GM19324 (cell line): ENCODE measurements around the gene PARP15.
"Not testable (repeated sequence)": the region's sequence is repeated elsewhere in the genome, so short reads cannot be mapped to it uniquely, and the experiment has no call there.

Source experiments
- ATAC-seq: cut with Tn5 transposase; IDR thresholded peaks from one replicate; pipeline ENCODE4 v1.9.1; 2021; ENCODE audit warnings: mild to moderate bottlenecking, moderate library complexity; ENCODE audit not compliant: unreplicated experiment, low FRiP score

PARP15 gene

DNA sequence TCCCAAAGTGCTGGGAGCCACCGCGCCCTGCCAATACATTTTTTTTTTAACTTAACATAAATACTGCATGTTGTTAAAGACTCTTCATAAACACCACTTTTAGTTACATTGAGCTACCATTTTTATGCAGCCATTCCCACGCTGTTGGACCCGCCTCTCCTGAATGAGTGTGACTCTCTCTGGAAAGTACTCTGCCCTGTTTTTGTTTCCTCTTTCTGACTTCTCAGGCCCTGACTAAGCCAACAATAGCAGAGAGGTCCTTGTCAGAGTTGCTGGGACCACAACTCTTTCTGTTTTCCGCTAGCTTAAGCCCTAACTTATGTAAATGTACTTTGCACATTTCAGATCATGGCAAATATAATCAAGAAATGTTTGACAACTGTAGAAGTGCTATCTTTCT, 35.2 kb downstream of the PARP15 start:
- no peak for ATAC-seq

DNA sequence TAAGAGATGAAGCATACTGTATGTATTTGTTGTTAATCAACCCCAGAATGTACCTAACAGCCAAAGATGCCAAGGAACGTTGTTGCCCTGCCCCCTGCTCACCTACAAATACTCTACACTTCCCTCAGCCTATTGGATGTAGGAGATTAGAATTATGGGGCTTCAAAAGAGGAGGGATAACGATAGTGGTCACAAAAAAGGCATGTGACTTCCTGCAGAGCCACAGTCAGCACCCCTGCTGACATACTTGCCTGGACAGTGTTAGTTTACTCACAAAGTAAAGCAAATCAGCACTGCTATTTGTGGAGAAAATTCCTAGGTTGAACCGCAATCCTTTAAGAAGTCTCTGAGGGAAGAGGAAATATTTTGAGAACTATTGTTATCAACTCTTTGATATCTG, 37.9 kb downstream of the PARP15 start:
- ATAC-seq: no peak

GRCh38 chr3:122618614-122619013, 41.2 kb downstream of the PARP15 start:
- no peak for ATAC-seq

- no peak for ATAC-seq
Measured at GRCh38 chr3:122619040-122619439, 41.6 kb downstream of the PARP15 start.

- no peak for ATAC-seq
Measured at GRCh38 chr3:122620399-122620798, 42.9 kb downstream of the PARP15 start.

DNA sequence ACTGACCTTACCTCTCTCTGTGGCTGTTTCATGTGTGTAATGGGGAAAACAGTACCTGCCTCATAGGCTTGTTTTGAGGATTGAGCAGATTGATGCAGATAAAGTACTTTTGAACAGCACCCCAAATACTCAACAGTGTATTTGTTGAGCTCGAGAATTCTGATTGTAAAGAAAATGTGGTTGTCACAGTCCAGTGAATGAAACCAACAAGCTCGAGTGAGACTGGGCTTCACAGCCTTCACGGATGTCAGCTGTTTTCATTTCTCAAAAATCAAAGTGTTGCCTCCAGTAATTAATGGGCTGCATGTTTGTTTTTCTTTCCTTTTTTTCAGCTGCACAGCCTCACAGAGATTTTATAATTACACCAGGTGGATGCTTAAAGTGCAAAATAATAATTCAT, 43.7 kb downstream of the PARP15 start:
- peak; percentile 39 for ATAC-seq

- ATAC-seq: no peak
Measured at GRCh38 chr3:122623031-122623829, 45.8 kb downstream of the PARP15 start.

- ATAC-seq: no peak
Measured at GRCh38 chr3:122626515-122627180, 49.2 kb downstream of the PARP15 start.

DNA sequence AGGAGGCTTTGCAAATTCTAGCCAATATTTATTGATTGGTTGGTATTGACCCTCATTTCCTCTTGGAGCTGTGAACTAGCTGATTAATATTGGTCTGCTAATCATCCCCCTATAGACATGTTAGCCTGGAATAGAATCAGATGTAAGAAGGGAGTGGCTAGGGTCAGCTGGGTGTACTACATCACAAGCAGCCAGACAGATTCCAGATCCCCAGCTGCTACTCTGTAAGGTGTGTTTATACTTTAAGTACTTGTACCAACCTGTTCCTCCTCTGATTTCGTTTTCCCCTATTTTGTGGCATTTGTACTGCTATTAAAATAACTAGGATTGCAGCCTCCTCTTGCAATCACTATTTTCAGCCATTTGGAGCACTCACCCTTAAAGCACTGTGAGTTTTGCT, 49.9 kb downstream of the PARP15 start:
- no peak for ATAC-seq

- no peak for ATAC-seq
Measured at GRCh38 chr3:122628567-122628966, 51.1 kb downstream of the PARP15 start.

GRCh38 chr3:122629763-122630162, 52.3 kb downstream of the PARP15 start:
- no peak for ATAC-seq

DNA sequence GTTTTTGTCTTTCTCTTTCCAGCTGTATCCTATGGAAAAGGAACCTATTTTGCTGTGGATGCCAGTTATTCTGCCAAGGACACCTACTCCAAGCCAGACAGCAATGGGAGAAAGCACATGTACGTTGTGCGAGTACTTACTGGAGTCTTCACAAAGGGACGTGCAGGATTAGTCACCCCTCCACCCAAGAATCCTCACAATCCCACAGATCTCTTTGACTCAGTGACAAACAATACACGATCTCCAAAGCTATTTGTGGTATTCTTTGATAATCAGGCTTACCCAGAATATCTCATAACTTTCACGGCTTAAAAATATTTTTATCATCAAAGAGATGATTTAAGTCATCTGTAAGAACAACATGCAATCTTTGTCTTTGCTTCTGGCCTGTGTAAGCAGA, 58.3 kb downstream of the PARP15 start:
- no peak for ATAC-seq

GRCh38 chr3:122636697-122637096, 59.2 kb downstream of the PARP15 start:
- no peak for ATAC-seq

DNA sequence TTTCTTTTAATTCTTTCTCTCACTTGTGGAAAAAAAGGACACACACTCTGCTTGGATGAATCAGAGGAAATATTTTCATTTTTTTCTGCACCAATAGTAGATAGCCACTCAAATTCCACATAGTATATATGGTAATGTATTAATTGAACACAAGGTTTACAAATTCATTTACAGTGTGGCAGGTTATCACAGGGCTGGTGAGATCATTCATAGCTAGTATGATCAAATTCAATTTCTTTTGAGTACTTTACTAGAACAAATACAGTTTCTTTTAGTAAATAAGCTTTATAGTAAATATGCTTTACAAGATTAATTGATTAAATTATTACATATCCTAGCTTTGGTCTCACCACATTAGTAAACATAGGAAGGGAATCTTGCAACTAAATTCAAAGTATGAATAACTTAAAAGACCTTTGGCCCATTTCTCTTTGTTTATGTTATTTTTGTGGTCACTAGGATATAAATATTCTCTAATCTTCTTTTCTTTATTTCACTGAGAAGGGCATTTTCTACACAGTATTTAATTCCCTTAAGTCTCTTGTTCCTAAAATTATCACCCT, 63.1 kb downstream of the PARP15 start:
- ATAC-seq: no peak

DNA sequence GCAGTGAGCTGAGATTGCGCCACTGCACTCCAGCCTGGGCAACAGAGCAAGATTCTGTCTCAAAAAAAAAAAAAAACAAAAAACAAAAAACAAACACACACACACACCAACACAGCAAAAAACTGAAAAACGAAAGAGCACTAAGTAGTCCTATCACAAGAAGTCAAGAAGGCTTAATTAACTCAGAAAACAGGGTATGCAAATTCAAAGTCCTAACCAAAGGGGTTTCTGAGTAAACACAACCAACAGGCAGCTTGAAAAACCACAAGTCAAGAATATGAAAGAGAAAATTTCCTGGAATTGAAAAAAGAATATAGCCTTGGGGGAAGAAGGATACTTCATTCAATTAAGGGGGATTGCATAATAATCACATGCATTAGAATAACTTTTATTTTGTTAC, 65.5 kb downstream of the PARP15 start:
- peak; percentile 60 for ATAC-seq

DNA sequence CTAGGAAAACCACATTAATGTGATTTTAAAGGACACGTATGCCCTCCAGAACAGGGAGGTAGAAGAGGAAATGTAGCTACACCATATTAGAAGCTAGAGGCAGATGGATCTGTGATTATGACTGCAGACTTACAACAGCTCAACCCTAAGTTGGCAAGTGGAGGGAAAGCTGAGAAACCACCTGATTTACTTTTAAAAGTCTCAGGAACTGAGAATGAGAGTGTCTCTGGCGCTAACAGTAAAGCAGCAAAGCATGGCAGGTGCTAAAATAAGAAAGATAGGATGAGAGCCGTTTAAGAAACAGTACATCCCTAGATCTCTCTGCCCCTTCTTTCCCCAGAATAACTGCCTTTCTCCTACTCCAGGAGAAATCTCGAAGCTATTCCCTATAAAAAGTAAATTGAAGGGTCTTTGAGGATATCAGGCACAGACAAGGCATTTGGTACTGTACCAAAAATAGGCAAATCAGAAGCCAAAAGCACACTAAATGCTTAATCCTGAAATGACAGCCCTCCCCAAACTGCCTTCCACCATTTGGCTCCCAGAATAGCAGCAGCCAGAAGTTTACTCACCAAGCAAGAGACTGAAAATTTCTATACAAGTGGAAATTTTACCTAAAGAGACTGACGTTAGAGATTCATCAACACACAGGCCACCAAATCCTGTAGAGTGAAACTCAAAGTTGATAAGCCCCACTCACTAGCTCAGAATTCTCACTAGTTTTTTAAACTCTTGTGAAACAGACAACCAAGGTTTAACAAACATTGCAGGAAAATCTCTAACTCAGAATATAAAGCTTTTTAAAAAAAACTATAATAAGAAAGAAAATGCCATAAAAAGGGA, 68.9 kb downstream of the PARP15 start:
- ATAC-seq: no peak

DNA sequence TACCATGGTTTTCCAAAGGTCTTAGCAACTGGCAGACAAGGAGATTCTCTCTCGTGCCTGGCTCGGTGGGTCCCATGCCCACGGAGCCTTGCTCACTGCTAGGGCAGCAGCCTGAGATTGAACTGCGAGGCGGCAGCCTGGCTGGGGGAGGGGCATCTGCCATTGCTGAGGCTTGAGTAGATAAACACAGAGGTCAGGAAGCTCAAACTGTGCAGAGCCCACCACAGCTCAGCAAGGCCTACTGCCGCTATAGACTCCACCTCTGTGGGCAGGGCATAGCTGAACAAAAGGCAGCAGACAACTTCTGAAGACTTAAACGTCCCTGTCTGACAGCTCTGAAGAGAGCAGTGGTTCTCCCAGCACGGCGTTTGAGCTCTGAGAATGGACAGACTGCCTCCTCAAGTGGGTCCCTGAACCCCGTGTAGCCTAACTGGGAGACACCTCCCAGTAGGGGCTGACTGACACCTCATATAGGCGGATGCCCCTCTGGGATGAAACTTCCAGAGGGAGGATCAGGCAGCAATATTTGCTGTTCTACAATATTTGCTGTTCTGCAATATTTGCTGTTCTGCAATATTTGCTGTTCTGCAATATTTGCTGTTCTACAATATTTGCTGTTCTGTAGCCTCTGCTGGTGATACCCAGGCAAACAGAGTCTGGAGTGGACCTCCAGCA, 73.9 kb downstream of the PARP15 start:
- ATAC-seq: not testable (repeated sequence)

GRCh38 chr3:122651962-122652361, 74.5 kb downstream of the PARP15 start:
- not testable (repeated sequence) for ATAC-seq

DNA sequence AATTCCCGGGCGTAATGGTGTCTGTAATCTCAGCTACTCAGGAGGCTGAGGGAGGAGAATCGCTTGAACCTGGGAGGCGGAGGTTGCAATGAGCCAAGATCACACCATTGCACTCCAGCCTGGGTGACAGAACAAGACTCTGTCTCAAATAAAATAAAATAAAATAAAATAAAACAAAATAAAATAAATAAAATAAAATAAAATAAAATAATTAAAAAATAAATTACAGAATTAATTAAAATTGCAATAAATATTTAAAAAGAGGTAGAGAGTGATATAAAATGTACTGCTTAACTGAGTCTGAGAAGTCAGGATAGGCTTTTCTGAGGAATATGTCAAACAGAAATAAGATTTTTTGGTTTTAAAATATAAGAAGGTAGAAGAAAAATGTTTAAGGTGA, 80.9 kb downstream of the PARP15 start:
- not testable (repeated sequence) for ATAC-seq

GRCh38 chr3:122660297-122660974, 83.0 kb downstream of the PARP15 start:
- ATAC-seq: no peak
